ENCODE results near the gene STT3A. TPM values are rescaled to one million over a fixed set of nuclear protein-coding genes. Genes with fewer than 3 reads are reported as not detected.

STT3A gene
- total RNA-seq, 4 donors from 2014 or later = 31.5 to 34.6 (median 32.9) TPM

GRCh38 chr11:125585487-125585886 lies 7.2 kb upstream of the STT3A start:
- TF ChIP-seq CTCF (IDR thresholded peaks at IDR 0.05 in 4 of 5, conservative IDR thresholded peaks at IDR 0.05 in 1 of 5) (no peak), POLR2A (IDR thresholded peaks at IDR 0.05) (no peak)
- ATAC-seq (no peak), DNase-seq (no peak)
- no peak overlapping the region for H3K4me3 ChIP-seq
- in situ Hi-C loops (cut with MboI; ENCODE audit: low sequenced_read_pairs in 4 of 4) = loop anchor here in 1 of 4 donors (25.0 kb wide), 1 partner anchor 627 kb away; the partner anchor contains the start of genes FAM118B and RPUSD4
- H3K4me1 ChIP-seq = no peaks in the 10 kb centered on the region
- H3K36me3 ChIP-seq = peaks cover 6 to 45% of the 10 kb centered on the region in 2 donors
- intact Hi-C loops (cut with DNase I; ENCODE audit: low total_unique reads) = no loop called here
- H3K27me3 ChIP-seq = no peaks in the 10 kb centered on the region
- H3K9me3 ChIP-seq = no peaks in the 10 kb centered on the region
- H3K27ac ChIP-seq = no peak overlapping the region

GRCh38 chr11:125586623-125587022 lies 6.0 kb upstream of the STT3A start:
- Histone ChIP-seq H3K27me3 (no peaks in the 10 kb centered on the region), H3K4me1 (peaks cover 5% of the 10 kb centered on the region in 2 donors), H3K9me3 (no peaks in the 10 kb centered on the region), H3K4me3 (no peak overlapping the region), H3K27ac (no peak overlapping the region), H3K36me3 (peaks cover 2 to 34% of the 10 kb centered on the region in 2 donors)
- in situ Hi-C loops (cut with MboI; ENCODE audit: low sequenced_read_pairs in 4 of 4) = loop anchor here in 1 of 4 donors (25.0 kb wide), 1 partner anchor 626 kb away; the partner anchor contains the start of genes FAM118B and RPUSD4
- ATAC-seq (no peak), DNase-seq (no peak)
- intact Hi-C loops (cut with DNase I; ENCODE audit: low total_unique reads) = no loop called here
- TF ChIP-seq POLR2A (IDR thresholded peaks at IDR 0.05) (no peak), CTCF (IDR thresholded peaks at IDR 0.05 in 4 of 5, conservative IDR thresholded peaks at IDR 0.05 in 1 of 5) (no peak)

- ATAC-seq (no peak), DNase-seq (no peak)
- Histone ChIP-seq H3K36me3 (peaks cover 2 to 26% of the 10 kb centered on the region in 2 donors), H3K9me3 (no peaks in the 10 kb centered on the region), H3K4me3 (no peak overlapping the region), H3K4me1 (peaks cover 5 to 6% of the 10 kb centered on the region in 2 donors), H3K27ac (no peak overlapping the region), H3K27me3 (no peaks in the 10 kb centered on the region)
- no peak for TF ChIP-seq CTCF (IDR thresholded peaks at IDR 0.05 in 4 of 5, conservative IDR thresholded peaks at IDR 0.05 in 1 of 5)
- TF ChIP-seq POLR2A (IDR thresholded peaks at IDR 0.05) = no peak
- in situ Hi-C loops (cut with MboI; ENCODE audit: low sequenced_read_pairs in 4 of 4) = loop anchor here in 1 of 4 donors (25.0 kb wide), 1 partner anchor 625 kb away; the partner anchor contains the start of genes FAM118B and RPUSD4
- intact Hi-C loops (cut with DNase I; ENCODE audit: low total_unique reads) = no loop called here
Observed at GRCh38 chr11:125587480-125587879, 5.2 kb upstream of the STT3A start.

- ATAC-seq (no peak), DNase-seq (no peak)
- H3K9me3 ChIP-seq = no peaks in the 10 kb centered on the region
- H3K36me3 ChIP-seq = peaks cover 0 to 15% of the 10 kb centered on the region in 2 donors
- no peak for TF ChIP-seq POLR2A (IDR thresholded peaks at IDR 0.05)
- TF ChIP-seq CTCF (IDR thresholded peaks at IDR 0.05 in 4 of 5, conservative IDR thresholded peaks at IDR 0.05 in 1 of 5) = no peak
- no peaks in the 10 kb centered on the region for H3K27me3 ChIP-seq
- peaks cover 8 to 9% of the 10 kb centered on the region in 2 donors for H3K4me1 ChIP-seq
- H3K4me3 ChIP-seq = no peak overlapping the region
- in situ Hi-C loops (cut with MboI; ENCODE audit: low sequenced_read_pairs in 4 of 4) (loop anchor here in 1 of 4 donors (25.0 kb wide), 1 partner anchor 624 kb away; the partner anchor contains the start of genes FAM118B and RPUSD4), intact Hi-C loops (cut with DNase I; ENCODE audit: low total_unique reads) (no loop called here)
- H3K27ac ChIP-seq = no peak overlapping the region
Observed at GRCh38 chr11:125588505-125588904, 4.1 kb upstream of the STT3A start.

Data from gastrocnemius medialis (tissue), 4 donors.